ENCODE data around the gene DPCD. TPM values are rescaled to one million over a fixed set of nuclear protein-coding genes. Genes with fewer than 3 reads are reported as not detected.

The DPCD gene
- total and polyA plus RNA-seq, 2 experiments from 2014 or later, result 22.5 to 38.1 TPM

DNA sequence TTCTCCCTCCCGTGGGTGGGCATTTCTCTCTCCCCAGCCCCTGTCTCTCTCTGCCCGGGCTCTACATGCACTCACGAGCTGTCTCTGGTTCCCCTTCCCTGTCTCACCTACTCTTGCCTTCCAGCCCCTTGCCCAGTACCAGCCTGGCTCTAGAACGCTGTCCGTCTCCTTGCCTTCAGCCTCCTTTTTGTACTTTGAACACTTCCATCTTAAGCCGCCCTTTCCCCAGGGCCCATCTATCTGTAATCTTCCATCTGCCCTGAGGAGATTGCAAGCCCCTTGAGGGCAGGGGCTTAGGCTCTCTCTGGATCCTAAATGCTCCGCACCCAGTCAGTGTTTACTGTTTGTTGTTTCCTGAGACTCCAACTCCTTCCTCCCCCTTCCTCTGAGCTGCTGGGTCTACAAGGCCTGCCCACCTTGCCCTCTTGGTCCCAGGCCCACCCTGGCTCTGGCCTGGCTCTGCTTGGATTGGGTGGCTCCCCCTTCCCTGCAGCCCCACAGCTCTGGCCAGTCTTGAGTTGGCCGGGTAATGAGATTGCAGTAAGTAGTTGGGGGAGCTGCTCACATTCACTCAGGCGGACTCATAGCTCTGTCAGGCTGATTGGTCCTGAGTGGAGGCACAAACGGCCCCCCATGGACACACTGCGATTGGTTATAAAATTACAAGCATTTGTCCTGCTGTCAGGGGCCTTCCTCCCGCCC, 28.4 kb upstream of the DPCD start:
- DNase-seq (ENCODE audit: low spot score), result no peak
- H3F3A ChIP-seq (replicated peaks; ENCODE audit: low read depth), result no peaks in the 10 kb centered on the region
- H3K27ac Mint-ChIP-seq, result no peak overlapping the region
- ATAC-seq, result no peak
- TF ChIP-seq CREB1 (CRISPR knock-in tag; IDR thresholded peaks at IDR 0.05; ENCODE audit: low read depth) (no peak), POLR2AphosphoS5 (IDR thresholded peaks at IDR 0.05; ENCODE audit: low read depth) (no peak), NANOG (IDR thresholded peaks at IDR 0.05; ENCODE audit: borderline replicate concordance) (no peak)
- TF ChIP-seq, protein P1, sequence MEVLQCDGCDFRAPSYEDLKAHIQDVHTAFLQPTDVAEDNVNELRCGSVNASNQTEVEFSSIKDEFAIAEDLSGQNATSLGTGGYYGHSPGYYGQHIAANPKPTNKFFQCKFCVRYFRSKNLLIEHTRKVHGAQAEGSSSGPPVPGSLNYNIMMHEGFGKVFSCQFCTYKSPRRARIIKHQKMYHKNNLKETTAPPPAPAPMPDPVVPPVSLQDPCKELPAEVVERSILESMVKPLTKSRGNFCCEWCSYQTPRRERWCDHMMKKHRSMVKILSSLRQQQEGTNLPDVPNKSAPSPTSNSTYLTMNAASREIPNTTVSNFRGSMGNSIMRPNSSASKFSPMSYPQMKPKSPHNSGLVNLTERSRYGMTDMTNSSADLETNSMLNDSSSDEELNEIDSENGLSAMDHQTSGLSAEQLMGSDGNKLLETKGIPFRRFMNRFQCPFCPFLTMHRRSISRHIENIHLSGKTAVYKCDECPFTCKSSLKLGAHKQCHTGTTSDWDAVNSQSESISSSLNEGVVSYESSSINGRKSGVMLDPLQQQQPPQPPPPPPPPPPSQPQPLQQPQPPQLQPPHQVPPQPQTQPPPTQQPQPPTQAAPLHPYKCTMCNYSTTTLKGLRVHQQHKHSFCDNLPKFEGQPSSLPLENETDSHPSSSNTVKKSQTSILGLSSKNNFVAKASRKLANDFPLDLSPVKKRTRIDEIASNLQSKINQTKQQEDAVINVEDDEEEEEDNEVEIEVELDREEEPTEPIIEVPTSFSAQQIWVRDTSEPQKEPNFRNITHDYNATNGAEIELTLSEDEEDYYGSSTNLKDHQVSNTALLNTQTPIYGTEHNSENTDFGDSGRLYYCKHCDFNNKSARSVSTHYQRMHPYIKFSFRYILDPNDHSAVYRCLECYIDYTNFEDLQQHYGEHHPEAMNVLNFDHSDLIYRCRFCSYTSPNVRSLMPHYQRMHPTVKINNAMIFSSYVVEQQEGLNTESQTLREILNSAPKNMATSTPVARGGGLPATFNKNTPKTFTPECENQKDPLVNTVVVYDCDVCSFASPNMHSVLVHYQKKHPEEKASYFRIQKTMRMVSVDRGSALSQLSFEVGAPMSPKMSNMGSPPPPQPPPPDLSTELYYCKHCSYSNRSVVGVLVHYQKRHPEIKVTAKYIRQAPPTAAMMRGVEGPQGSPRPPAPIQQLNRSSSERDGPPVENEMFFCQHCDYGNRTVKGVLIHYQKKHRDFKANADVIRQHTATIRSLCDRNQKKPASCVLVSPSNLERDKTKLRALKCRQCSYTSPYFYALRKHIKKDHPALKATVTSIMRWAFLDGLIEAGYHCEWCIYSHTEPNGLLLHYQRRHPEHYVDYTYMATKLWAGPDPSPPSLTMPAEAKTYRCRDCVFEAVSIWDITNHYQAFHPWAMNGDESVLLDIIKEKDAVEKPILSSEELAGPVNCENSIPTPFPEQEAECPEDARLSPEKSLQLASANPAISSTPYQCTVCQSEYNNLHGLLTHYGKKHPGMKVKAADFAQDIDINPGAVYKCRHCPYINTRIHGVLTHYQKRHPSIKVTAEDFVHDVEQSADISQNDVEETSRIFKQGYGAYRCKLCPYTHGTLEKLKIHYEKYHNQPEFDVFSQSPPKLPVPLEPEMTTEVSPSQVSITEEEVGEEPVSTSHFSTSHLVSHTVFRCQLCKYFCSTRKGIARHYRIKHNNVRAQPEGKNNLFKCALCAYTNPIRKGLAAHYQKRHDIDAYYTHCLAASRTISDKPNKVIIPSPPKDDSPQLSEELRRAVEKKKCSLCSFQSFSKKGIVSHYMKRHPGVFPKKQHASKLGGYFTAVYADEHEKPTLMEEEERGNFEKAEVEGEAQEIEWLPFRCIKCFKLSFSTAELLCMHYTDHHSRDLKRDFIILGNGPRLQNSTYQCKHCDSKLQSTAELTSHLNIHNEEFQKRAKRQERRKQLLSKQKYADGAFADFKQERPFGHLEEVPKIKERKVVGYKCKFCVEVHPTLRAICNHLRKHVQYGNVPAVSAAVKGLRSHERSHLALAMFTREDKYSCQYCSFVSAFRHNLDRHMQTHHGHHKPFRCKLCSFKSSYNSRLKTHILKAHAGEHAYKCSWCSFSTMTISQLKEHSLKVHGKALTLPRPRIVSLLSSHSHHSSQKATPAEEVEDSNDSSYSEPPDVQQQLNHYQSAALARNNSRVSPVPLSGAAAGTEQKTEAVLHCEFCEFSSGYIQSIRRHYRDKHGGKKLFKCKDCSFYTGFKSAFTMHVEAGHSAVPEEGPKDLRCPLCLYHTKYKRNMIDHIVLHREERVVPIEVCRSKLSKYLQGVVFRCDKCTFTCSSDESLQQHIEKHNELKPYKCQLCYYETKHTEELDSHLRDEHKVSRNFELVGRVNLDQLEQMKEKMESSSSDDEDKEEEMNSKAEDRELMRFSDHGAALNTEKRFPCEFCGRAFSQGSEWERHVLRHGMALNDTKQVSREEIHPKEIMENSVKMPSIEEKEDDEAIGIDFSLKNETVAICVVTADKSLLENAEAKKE (CRISPR knock-in tag; IDR thresholded peaks at IDR 0.05), result no peak
- TF ChIP-seq, protein P2, sequence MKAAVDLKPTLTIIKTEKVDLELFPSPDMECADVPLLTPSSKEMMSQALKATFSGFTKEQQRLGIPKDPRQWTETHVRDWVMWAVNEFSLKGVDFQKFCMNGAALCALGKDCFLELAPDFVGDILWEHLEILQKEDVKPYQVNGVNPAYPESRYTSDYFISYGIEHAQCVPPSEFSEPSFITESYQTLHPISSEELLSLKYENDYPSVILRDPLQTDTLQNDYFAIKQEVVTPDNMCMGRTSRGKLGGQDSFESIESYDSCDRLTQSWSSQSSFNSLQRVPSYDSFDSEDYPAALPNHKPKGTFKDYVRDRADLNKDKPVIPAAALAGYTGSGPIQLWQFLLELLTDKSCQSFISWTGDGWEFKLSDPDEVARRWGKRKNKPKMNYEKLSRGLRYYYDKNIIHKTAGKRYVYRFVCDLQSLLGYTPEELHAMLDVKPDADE (IDR thresholded peaks at IDR 0.05), result no peak
- no peak overlapping the region for H2AFZ ChIP-seq
- no peaks in the 10 kb centered on the region for H3K36me3 ChIP-seq (ENCODE audit: insufficient read depth)
- H3K36me3 Mint-ChIP-seq (ENCODE audit: low read depth), result no peaks in the 10 kb centered on the region
- H3K27ac ChIP-seq (ENCODE audit: low read depth), result no peak overlapping the region
- no peaks in the 10 kb centered on the region for H3K9me2 ChIP-seq (ENCODE audit: insufficient read depth)
- peaks cover 2% of the 10 kb centered on the region; the same call in 2 of the 3 replicates for H3K4me1 Mint-ChIP-seq
- H3K9me3 Mint-ChIP-seq, result no peaks in the 10 kb centered on the region; the same call in 2 of the 3 replicates
- H4K20me1 ChIP-seq (replicated peaks; ENCODE audit: insufficient read depth), result no peaks in the 10 kb centered on the region
- H3K4me3 Mint-ChIP-seq, result no peak overlapping the region; the same call in 2 of the 3 replicates
- no peaks in the 10 kb centered on the region for H3K79me2 ChIP-seq (replicated peaks; ENCODE audit: insufficient read depth)
- no peak overlapping the region for H3K4me2 ChIP-seq
- no peak overlapping the region for H3K4me3 ChIP-seq
- no peaks in the 10 kb centered on the region for H3K27me3 ChIP-seq (ENCODE audit: insufficient read depth)
- no peaks in the 10 kb centered on the region for H3K4me1 ChIP-seq (ENCODE audit: insufficient read depth)
- peaks cover 11% of the 10 kb centered on the region for H3K27me3 Mint-ChIP-seq (ENCODE audit: insufficient read depth, low read depth, poor library complexity)

Data from GM23338 (cell line).